ENCODE data around the gene GCKR.
A peak's percentile ranks its signal among the peaks of the same experiment; 100 is the strongest.

GCKR gene

GRCh38 chr2:27496357-27497287, at the start of gene GCKR:
TSS of gene GCKR (plus strand) at chr2:27496839. CDS start at chr2:27496905, 66 bp downstream.
- peak; percentile 17 for DNase-seq (ENCODE audit: low spot score)

DNA sequence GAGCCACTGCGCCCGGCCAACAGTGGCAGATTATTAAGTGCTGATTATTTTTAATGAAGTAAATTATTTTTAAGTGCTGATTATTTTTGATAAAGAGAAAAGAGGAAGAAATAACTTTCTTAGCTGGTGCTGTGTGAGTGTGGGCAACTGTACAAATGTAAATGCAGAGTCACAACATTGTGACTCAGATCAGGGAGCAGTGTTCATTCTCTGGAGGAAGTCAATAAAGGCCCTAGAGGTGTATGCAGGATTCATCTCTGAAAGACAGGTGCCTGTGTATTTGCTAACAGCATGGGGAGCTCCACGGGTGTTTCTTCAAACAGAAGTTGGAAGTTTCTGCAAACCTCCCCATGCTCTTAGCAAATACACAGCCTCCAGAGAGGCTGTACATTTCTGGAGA, 48.3 kb upstream of the GCKR start:
- DNase-seq (ENCODE audit: low spot score) = no peak

DNA sequence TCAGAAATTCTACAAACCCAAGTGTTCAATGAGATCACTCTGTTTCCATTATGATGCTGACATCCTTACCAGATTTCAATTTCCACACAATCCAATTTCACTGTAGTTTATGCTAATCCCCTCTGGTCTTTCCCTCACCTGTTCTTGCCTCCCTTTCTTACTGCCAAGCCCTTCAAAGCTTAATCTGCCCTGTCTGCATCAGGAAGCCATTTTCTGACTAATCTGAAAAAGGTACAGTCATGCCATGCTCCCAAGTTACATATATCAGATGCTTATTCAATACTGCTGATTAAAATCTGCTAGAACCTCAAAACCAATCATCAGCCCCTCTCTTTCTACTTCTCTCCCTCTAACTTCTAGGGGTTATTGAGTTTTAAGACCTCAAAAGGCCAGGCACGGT, 45.5 kb upstream of the GCKR start:
- DNase-seq (ENCODE audit: low spot score) = no peak

GRCh38 chr2:27453968-27454367, 42.7 kb upstream of the GCKR start:
- DNase-seq (ENCODE audit: low spot score) = no peak

DNA sequence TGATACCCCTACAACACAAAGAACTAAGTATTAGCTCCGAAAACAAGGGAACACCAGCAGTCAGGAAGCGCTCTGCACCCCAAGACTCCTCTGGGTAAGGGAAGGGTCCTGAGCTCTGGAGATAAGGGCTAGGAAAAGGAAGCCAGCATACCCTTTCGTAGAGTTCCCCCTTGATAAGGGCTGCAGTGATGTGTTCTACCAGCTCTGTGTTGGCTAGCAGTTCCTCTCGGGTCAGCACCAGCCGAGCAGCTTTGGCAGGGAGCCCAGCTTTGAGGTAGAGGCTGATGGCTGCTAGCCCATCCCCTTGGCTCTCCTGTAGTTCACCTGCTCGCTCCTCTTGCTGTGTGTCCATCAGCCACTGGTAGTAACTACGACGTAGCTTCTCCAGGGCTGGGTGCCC, 35.5 kb upstream of the GCKR start:
- no peak for DNase-seq (ENCODE audit: low spot score)

GRCh38 chr2:27464443-27464842, 32.2 kb upstream of the GCKR start:
- DNase-seq (ENCODE audit: low spot score) = no peak

GRCh38 chr2:27471961-27472360, 24.7 kb upstream of the GCKR start:
- DNase-seq (ENCODE audit: low spot score) = no peak

DNA sequence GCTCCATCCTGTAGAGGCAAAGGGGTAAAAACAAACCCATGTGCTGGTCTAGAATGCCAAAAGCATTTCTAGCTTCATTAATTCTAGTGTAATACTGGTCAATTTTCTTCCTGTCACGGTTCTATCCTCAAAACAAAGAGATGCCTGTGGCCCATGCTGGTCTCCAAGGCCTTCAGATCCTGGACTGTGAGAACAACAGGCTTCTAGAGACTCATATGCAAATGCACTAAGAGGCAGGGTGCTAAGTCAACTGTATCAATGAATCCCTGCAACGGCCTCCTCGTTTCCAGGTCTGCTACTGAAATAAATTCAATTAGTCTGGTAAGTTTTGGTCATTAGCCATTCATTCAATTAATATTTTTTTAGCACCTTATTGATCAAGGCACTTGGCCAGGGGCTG, 11.1 kb upstream of the GCKR start:
- no peak for DNase-seq (ENCODE audit: low spot score)

DNA sequence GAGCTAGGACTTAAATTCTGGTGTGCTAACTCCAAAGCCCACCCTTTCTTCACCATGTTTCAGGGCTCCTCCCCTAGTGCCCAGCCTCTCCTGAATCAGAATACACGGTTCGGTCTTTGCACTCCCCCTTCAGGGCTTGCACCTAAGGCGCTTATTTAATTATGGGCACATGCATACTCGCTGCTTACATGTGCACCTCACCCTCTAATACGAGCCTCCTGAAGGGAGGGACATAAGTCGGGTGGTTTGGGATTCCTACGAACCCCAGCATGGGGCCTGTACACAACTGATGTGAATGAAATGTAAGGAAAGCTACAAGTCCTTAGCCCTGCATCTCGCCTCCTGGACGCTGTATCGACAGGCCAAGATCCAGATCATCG, 7.5 kb upstream of the GCKR start:
- no peak for DNase-seq (ENCODE audit: low spot score)

GRCh38 chr2:27489498-27490397, 6.9 kb upstream of the GCKR start, which contains the start of gene IFT172:
TSS of gene IFT172 (minus strand) at chr2:27489743. CDS start at chr2:27489653, 90 bp downstream.
- DNase-seq (ENCODE audit: low spot score) = peak; percentile 97

DNA sequence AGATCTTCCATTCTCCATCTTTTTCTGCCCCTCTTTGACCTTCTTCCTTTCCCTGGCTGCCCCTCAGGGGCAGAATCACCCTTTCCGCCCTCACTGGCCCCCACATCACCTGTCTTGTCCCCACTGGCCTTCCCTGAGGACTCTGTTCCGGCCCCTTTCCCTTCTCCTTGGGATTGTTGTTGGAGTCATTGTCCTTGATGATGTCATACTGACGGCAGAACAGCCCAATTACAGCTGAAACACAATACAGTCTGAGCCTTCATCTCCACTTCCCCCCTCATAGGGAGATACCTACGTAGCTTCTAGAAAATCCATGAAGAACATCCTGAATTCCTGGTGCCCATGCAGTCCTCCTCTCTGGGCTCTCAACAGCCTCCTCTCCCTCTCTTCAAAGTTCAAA, 4.1 kb upstream of the GCKR start:
- DNase-seq (ENCODE audit: low spot score) = no peak

- DNase-seq (ENCODE audit: low spot score) = no peak
Observed at GRCh38 chr2:27493948-27494283, 2.7 kb upstream of the GCKR start.

DNA sequence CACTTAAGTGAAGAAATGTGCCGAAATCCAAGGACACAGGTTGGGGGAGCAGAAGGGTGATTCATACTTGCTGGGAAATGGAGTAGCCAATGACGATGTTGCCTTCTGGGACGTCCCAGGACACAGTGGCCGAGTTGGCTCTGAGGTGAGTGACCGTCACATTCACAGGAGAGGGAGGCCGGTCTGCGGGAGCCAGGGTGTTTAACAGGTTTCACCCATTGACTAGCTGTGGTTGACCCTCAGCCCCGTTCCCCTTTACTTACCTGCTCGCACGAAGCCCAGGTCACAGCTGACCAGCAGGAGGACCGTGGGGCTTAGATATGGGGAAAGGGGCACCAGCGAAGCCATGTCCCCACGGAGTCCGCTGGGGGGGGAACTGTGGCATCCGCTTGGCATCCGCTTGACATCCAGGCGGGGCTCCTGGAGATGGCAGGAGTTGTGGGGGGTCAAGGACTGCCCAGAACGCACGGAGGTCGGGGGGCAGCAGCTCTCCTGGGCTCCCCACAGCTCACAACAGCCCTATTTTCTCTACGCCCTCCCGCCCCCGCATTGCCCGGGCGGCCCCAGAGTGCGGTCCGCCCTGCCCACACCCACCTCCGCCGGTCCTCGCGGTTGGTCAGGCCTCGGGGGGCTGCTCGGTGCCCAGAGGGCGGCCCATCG, 2.2 kb upstream of the GCKR start:
- peak; percentile 27 for DNase-seq (ENCODE audit: low spot score)

- peak; percentile 47 for DNase-seq (ENCODE audit: low spot score)
Observed at GRCh38 chr2:27494944-27495554, 1.6 kb upstream of the GCKR start, which contains the start of gene FNDC4. TSS of gene FNDC4 (minus strand) at chr2:27495200. CDS start at chr2:27494679, 521 bp downstream.

- no peak for DNase-seq (ENCODE audit: low spot score)
Observed at GRCh38 chr2:27495840-27496356, 741 bp upstream of the GCKR start.

DNA sequence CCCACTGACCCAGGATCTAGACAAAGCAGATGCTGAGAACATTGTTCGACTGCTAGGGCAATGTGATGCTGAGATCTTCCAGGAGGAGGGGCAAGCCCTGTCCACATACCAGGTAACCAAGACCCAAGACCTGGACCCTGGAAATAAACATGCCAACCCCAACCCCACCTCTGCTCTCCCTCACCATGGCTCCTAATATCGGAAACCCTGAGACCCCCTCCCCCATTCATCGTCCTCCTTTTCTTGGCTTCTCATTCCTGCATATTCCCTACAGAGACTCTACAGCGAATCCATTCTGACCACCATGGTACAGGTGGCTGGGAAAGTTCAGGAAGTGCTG, 619 bp downstream of the GCKR start:
- DNase-seq (ENCODE audit: low spot score) = no peak

- no peak for DNase-seq (ENCODE audit: low spot score)
Observed at GRCh38 chr2:27498975-27499374, 2.3 kb downstream of the GCKR start.

- DNase-seq (ENCODE audit: low spot score) = no peak
Observed at GRCh38 chr2:27501042-27501441, 4.4 kb downstream of the GCKR start.

DNA sequence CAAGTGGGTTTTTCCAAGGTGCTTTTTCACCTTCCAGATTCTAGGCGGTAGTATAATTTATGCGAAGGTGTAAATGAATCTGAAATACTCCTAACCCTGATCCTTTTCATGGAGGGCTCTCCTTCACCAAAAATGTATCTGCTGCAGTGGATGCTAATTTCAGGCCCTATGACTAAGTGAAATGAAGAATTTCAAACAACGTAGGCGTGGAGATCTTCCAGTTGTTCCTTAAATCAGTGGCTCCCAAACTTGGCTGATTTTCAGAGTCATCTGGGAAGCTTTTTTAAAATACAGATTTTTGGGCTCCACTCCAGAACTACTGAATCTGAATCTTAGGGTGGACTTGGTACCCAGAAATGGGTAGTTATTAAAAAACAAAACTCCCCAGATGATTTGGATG, 5.5 kb downstream of the GCKR start:
- DNase-seq (ENCODE audit: low spot score) = peak; percentile 46

DNA sequence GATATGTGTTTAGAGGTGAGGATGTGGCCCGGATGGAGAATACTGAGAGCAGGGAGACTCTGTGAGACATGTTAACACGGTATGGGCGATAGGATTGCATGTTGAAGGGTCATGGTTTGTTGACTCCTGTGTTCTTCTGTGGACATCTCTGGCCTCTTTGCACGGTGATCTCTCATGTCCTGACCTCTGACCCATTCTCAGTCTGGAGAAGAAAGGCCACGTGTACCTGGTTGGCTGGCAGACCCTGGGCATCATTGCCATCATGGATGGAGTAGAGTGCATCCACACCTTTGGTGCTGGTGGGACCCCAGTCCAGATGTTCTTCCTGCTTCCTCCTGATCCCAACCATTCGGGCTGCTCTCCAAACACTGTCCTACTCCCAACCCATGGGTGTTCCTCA, 9.9 kb downstream of the GCKR start:
- DNase-seq (ENCODE audit: low spot score) = no peak

DNA sequence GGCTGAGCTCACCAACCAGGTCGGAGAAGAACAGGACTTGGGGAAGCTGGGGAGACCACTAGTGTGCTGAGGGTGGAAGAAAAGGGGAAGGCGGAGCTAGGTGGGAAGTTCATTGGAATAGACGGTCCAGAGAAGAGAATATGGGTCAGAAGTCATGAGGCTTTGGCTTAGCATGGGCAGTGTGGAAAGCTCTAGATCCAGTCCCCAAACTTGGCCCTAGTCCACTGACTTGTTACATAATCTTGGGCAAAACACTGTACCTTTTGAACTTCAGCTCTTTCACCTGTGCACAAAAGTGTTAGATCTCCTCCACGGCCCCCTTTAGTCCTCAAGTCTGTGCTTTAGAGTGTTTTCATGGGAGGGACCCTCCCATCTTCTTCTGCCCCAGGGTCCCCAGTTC, 10.7 kb downstream of the GCKR start:
- no peak for DNase-seq (ENCODE audit: low spot score)

GRCh38 chr2:27509326-27509725, 12.7 kb downstream of the GCKR start:
- no peak for DNase-seq (ENCODE audit: low spot score)
